Measurements from ENCODE around the gene ROR1.
"Not testable (repeated sequence)": the region's sequence is repeated elsewhere in the genome, so short reads cannot be mapped to it uniquely, and the experiment has no call there.

The ROR1 gene

DNA sequence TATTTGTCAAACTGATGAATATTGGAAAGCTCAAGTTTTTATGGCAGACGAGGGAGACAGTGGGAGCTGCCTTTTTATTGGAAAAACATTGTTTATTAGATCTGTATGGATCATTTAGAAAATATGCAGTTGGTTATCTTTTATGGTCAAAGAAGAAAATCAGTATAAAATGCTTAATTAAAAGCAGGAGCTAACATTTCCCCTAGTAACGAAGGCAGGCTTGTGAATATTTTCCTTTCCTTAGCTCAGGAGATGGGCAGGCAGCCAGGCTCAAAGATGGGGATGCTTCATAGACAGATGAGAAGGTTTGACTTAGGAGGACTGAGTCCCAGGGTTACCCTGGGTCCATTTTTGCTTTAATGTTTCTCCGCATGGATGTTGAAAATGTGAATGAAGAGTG, 26.0 kb downstream of the ROR1 start:
- H3K4me1 ChIP-seq (ENCODE audit: control insufficient read depth, insufficient read depth, low read length), result peaks cover 3% of the 10 kb centered on the region
- no peak overlapping the region for H3K9ac ChIP-seq (ENCODE audit: low read length)
- no peak overlapping the region for H3K27ac ChIP-seq (ENCODE audit: low read depth, low read length)
- no peaks in the 10 kb centered on the region for H3K36me3 ChIP-seq (ENCODE audit: control insufficient read depth, insufficient read depth, low read length)
- no peaks in the 10 kb centered on the region for H3K27me3 ChIP-seq (ENCODE audit: control insufficient read depth, insufficient read depth, low read length)
- no peak overlapping the region for H3K4me3 ChIP-seq (ENCODE audit: low read length)

GRCh38 chr1:63802109-63802508, 28.3 kb downstream of the ROR1 start:
- Histone ChIP-seq H3K27me3 (ENCODE audit: control insufficient read depth, insufficient read depth, low read length) (no peaks in the 10 kb centered on the region), H3K4me3 (ENCODE audit: low read length) (no peak overlapping the region), H3K4me1 (ENCODE audit: control insufficient read depth, insufficient read depth, low read length) (peaks cover 3% of the 10 kb centered on the region), H3K9ac (ENCODE audit: low read length) (no peak overlapping the region), H3K27ac (ENCODE audit: low read depth, low read length) (no peak overlapping the region), H3K36me3 (ENCODE audit: control insufficient read depth, insufficient read depth, low read length) (no peaks in the 10 kb centered on the region)

DNA sequence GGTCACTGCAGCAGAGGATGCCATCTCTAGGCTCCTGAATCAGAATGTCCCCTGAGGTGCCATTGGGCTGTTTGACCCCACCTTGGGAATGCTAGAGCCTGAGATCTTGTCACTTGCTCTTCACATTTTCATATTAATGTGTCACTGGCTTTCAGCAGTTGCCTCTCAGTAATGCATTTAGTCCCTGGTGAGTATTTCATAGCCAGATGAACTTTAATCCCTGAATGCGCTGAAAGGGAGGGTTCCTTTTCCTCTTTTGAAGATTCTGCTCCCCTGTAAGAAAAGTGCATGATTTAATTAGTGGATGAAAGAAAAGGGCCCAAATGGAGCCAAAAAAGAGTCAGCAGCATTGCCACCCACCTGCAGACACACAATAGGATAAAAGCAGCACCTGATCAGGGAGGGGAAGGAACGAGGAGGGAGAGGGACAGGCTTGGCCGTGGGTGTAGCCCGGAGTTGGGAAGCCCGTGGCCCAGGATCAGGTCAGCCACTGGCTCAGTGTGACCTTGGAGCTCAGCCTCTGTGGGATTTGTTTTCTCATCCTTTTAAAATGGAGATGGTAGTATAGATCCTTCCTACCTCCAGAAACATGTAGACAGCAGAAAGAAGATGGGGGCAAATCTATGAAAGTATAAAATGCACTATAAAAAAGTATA, 31.1 kb downstream of the ROR1 start:
- no peak overlapping the region for H3K27ac ChIP-seq (ENCODE audit: low read depth, low read length)
- H3K4me3 ChIP-seq (ENCODE audit: low read length), result no peak overlapping the region
- H3K4me1 ChIP-seq (ENCODE audit: control insufficient read depth, insufficient read depth, low read length), result peaks cover under 1% of the 10 kb centered on the region
- no peak overlapping the region for H3K9ac ChIP-seq (ENCODE audit: low read length)
- H3K36me3 ChIP-seq (ENCODE audit: control insufficient read depth, insufficient read depth, low read length), result no peaks in the 10 kb centered on the region
- no peaks in the 10 kb centered on the region for H3K27me3 ChIP-seq (ENCODE audit: control insufficient read depth, insufficient read depth, low read length)

DNA sequence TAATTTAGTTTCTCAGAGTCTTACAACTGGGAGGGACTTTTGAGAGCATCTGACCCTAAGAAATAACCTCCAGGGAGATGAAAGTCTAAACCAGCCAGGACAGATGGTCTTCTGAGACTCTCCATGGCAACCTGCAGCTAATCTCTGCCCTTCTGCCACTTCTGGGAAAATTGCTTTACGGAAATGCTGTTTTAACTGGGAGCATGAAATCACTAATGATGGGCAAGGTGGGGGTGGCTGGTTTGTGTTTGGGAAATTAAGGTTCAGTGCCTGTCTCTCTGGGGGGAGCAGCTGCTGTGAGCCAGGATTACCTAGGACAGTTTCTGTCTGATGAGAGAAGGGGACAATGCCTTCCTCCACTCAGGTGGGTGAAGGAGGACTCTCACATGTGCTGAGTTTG, 33.2 kb downstream of the ROR1 start:
- Histone ChIP-seq H3K9ac (ENCODE audit: low read length) (no peak overlapping the region), H3K4me3 (ENCODE audit: low read length) (no peak overlapping the region), H3K36me3 (ENCODE audit: control insufficient read depth, insufficient read depth, low read length) (no peaks in the 10 kb centered on the region), H3K27me3 (ENCODE audit: control insufficient read depth, insufficient read depth, low read length) (no peaks in the 10 kb centered on the region), H3K27ac (ENCODE audit: low read depth, low read length) (no peak overlapping the region), H3K4me1 (ENCODE audit: control insufficient read depth, insufficient read depth, low read length) (peaks cover 6% of the 10 kb centered on the region)

- Histone ChIP-seq H3K9ac (ENCODE audit: low read length) (no peak overlapping the region), H3K36me3 (ENCODE audit: control insufficient read depth, insufficient read depth, low read length) (no peaks in the 10 kb centered on the region), H3K27me3 (ENCODE audit: control insufficient read depth, insufficient read depth, low read length) (no peaks in the 10 kb centered on the region), H3K27ac (ENCODE audit: low read depth, low read length) (no peak overlapping the region), H3K4me1 (ENCODE audit: control insufficient read depth, insufficient read depth, low read length) (peaks cover 16% of the 10 kb centered on the region), H3K4me3 (ENCODE audit: low read length) (no peak overlapping the region)
Measured at GRCh38 chr1:63810936-63811469, 37.2 kb downstream of the ROR1 start.

DNA sequence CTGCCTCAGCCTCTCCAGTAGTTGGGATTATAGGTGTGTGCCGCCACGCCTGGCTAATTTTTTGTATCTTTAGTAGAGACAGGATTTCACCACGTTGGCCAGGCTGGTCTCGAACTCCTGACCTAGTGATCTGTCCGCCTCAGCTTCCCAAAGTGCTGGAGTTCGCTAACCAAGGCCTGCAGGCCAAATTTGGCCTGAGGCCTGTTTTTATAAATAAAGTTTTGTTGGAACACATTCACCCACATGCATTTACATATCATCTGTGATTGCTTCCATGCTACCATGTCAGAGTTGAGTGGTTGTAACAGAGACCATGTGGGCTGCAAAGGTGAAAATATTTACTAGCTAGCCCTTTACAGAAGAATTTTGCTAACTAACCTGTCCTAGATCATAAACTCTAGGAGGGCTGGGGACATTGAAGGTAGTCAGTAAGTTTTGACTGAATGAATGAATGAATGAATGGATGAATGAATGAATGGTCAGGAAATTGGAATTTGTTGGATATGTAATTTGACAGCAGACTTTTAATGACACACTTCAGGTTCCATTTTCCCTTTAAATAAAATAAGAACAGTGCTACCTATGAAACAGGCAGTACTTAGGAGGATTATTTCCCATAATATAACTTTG, 38.4 kb downstream of the ROR1 start:
- H3K4me3 ChIP-seq (ENCODE audit: low read length), result no peak overlapping the region
- no peak overlapping the region for H3K27ac ChIP-seq (ENCODE audit: low read depth, low read length)
- peaks cover 19% of the 10 kb centered on the region for H3K4me1 ChIP-seq (ENCODE audit: control insufficient read depth, insufficient read depth, low read length)

GRCh38 chr1:63813829-63814277, 40.0 kb downstream of the ROR1 start:
- Histone ChIP-seq H3K9ac (ENCODE audit: low read length) (no peak overlapping the region), H3K27ac (ENCODE audit: low read depth, low read length) (peak overlapping the region; percentile 48), H3K27me3 (ENCODE audit: control insufficient read depth, insufficient read depth, low read length) (no peaks in the 10 kb centered on the region), H3K4me3 (ENCODE audit: low read length) (no peak overlapping the region), H3K4me1 (ENCODE audit: control insufficient read depth, insufficient read depth, low read length) (peaks cover 27% of the 10 kb centered on the region), H3K36me3 (ENCODE audit: control insufficient read depth, insufficient read depth, low read length) (no peaks in the 10 kb centered on the region)

More for the DNA sequence above, 38.4 kb downstream of the ROR1 start:
- Histone ChIP-seq H3K36me3 (ENCODE audit: control insufficient read depth, insufficient read depth, low read length) (no peaks in the 10 kb centered on the region), H3K27me3 (ENCODE audit: control insufficient read depth, insufficient read depth, low read length) (no peaks in the 10 kb centered on the region), H3K9ac (ENCODE audit: low read length) (no peak overlapping the region)

DNA sequence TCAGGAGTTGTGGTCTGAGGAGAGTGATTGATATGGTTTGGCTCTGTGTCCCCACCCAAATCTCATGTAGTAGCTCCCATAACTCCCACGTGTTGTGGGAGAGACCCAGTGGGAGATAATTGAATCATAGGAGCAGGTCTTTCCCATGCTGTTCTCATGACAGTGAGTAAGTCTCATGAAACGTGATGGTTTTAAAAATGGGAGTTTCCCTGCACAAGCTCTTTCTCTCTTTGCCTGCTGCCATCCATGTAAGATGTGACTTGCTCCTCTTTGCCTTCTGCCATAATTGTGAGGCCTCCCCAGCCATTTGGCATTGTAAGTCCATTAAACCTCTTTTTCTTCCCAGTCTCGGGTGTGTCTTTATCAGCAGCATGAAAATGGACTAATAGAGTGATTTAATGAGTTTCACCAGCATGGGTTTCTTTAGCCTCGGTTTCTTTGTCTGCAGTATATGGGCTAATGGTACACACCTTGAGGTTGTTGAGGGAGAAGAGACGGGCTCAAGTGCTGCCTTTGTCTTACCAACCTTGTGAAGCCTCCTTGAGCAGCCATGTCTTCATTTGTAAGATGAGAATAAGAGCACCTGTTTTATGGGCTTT, 42.5 kb downstream of the ROR1 start:
- not testable (repeated sequence) for H3K9ac ChIP-seq (ENCODE audit: low read length); H3K36me3 ChIP-seq (ENCODE audit: control insufficient read depth, insufficient read depth, low read length); H3K27me3 ChIP-seq (ENCODE audit: control insufficient read depth, insufficient read depth, low read length); H3K27ac ChIP-seq (ENCODE audit: low read depth, low read length); H3K4me3 ChIP-seq (ENCODE audit: low read length)
- H3K4me1 ChIP-seq (ENCODE audit: control insufficient read depth, insufficient read depth, low read length), result peaks cover 33% of the 10 kb centered on the region

DNA sequence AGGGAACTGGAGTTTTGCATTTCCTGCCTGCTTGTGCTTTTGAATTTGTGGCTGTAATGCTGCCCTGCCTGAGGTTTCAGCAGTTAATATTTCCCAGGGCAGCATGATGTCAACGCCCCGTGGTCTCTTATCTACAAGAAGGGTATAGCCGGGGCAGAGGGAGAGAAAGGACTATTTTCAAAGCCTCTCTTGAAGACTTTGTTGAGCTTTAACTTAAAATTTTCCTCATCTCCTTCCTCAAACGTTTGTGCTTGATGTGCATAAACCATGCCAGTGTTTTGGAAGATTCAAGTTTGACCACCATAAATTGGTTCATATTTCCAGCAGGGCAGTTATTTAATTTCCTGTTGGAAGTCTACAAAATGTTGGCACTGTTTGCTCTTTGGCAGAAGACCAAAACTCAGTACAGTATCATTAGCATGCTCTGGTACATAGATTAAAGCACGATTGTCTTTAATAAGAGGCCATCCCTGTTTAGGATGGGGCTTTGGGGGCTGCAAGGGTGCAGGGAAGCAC, 43.4 kb downstream of the ROR1 start:
- Histone ChIP-seq H3K4me1 (ENCODE audit: control insufficient read depth, insufficient read depth, low read length) (peaks cover 35% of the 10 kb centered on the region), H3K27ac (ENCODE audit: low read depth, low read length) (no peak overlapping the region), H3K9ac (ENCODE audit: low read length) (no peak overlapping the region)

DNA sequence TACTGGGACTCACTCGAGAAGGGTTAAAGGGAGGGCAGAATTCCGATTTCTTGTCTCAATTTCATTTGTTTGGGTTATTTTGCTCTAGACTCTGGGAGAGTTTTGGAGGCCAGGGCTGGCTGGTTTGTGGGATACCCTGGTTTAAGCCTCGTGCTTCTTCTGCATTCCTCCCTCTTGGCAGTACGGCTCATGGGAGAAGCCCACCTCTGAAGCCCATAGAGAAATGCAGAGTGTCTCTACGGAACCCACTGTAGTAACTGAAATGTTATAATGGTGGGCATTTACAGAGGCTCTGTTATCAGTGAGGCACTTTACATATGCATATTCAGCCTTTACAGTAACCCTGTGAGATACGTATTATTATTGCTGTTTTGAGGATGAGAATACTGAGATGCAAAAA, 43.9 kb downstream of the ROR1 start:
- H3K4me1 ChIP-seq (ENCODE audit: control insufficient read depth, insufficient read depth, low read length), result peaks cover 38% of the 10 kb centered on the region

More for the DNA sequence above, 43.4 kb downstream of the ROR1 start:
- no peaks in the 10 kb centered on the region for H3K36me3 ChIP-seq (ENCODE audit: control insufficient read depth, insufficient read depth, low read length)
- H3K27me3 ChIP-seq (ENCODE audit: control insufficient read depth, insufficient read depth, low read length), result no peaks in the 10 kb centered on the region
- H3K4me3 ChIP-seq (ENCODE audit: low read length), result no peak overlapping the region

DNA sequence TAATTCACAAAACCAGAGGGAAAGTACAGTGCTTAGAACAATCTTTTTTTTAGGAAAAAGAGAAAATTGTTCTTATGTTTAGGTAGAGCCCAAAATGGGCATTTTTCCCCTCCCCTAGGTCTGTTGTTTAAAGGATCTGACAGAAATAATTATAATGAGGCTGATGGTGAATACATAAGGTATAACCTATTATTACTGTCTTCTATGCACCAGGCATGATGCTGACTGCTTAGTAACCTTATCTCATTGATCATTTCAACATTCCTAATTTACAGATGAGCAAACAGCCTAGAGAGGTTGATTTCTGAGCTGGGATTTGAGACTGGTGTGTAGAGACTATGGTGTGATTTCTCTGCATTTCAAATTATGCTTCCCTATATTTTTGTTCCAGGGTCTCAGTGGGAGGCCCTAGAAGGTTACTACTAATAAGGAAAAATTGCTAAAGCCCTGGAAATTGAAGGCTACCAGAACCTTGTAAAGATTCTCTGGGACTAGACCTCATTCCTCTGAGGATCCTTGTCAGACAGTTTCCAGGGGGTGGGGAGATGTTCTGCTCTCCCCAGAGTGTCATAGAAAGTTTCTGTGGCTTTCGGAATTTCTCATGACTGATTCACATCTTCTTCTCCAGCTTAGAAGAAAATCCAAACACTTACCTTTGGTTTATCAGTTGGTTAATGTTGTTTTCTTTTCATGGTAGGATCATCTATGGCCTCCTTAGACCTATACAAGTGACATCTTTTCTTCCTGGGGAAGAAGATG, 44.9 kb downstream of the ROR1 start:
- Histone ChIP-seq H3K4me1 (ENCODE audit: control insufficient read depth, insufficient read depth, low read length) (peaks cover 34% of the 10 kb centered on the region), H3K36me3 (ENCODE audit: control insufficient read depth, insufficient read depth, low read length) (no peaks in the 10 kb centered on the region), H3K27ac (ENCODE audit: low read depth, low read length) (no peak overlapping the region), H3K9ac (ENCODE audit: low read length) (no peak overlapping the region), H3K4me3 (ENCODE audit: low read length) (no peak overlapping the region), H3K27me3 (ENCODE audit: control insufficient read depth, insufficient read depth, low read length) (no peaks in the 10 kb centered on the region)

More for the DNA sequence above, 43.9 kb downstream of the ROR1 start:
- no peaks in the 10 kb centered on the region for H3K36me3 ChIP-seq (ENCODE audit: control insufficient read depth, insufficient read depth, low read length)
- H3K9ac ChIP-seq (ENCODE audit: low read length), result no peak overlapping the region
- no peaks in the 10 kb centered on the region for H3K27me3 ChIP-seq (ENCODE audit: control insufficient read depth, insufficient read depth, low read length)
- no peak overlapping the region for H3K4me3 ChIP-seq (ENCODE audit: low read length)
- H3K27ac ChIP-seq (ENCODE audit: low read depth, low read length), result no peak overlapping the region

DNA sequence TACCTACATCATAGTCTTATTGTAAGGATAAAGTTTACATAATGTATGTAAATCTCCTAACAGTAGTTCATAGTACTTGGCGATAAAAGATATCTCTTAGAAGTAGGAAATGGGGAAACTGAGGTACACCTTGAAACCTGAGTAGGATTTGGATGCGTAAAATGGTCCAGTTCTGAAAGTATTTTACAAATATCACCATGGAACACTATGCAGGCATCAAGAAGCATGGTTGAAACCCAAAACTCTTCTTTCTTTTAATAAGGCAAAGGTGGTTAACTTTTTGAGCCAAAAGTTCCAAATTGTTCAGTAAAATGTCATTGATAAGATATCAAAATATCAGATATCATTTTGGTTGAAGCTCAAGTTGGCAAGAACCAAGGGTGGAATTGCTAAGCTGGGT, 46.0 kb downstream of the ROR1 start:
- no peaks in the 10 kb centered on the region for H3K36me3 ChIP-seq (ENCODE audit: control insufficient read depth, insufficient read depth, low read length)
- peaks cover 29% of the 10 kb centered on the region for H3K4me1 ChIP-seq (ENCODE audit: control insufficient read depth, insufficient read depth, low read length)
- H3K27ac ChIP-seq (ENCODE audit: low read depth, low read length), result no peak overlapping the region
- no peaks in the 10 kb centered on the region for H3K27me3 ChIP-seq (ENCODE audit: control insufficient read depth, insufficient read depth, low read length)
- no peak overlapping the region for H3K9ac ChIP-seq (ENCODE audit: low read length)
- no peak overlapping the region for H3K4me3 ChIP-seq (ENCODE audit: low read length)
